ENCODE measurements around the gene PCGF2.

PCGF2 gene

DNA sequence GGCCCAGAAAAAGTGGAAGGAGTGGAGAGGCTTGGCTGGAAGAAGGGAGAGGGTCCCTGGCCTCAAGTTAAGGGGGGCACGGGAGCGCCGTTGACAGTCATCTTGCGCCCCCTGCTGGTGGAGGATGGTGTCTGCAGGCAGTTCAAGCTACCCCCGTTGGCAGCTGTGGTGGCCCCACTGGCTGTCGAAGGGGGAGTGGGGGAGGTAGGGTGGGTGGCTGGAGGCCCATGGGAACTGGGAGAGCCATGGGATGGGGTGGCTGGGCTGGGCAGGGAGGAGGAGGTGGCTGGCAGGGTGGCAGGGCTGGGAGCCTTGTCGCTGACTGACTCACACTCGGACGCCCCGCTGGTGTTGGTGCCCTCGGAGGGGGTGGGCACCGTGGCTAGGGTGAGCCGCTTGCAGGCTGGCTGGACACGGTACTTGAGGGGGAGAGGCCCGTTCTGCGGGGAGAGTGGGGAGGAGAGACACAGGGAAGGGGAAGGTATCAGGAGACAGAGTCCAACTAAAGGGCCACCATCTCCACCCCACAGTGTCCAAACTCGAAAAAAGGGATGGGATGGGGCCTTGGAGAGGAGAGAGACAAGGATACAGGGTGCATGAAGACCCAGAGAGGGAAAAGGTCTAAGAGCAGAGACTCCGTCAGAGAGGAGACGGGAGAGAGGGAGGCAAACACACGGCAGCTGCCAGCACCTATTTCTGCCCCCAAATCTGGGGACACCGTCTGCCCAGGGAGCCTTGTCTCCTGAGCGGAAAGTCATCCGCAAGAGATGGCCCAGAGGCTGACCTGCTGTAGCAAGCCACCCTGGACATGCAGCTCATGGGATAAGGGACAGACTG lies 12.8 kb downstream of the PCGF2 start:
- DNase-seq (ENCODE audit: low read depth) = no peak
- TF ChIP-seq, protein P1, sequence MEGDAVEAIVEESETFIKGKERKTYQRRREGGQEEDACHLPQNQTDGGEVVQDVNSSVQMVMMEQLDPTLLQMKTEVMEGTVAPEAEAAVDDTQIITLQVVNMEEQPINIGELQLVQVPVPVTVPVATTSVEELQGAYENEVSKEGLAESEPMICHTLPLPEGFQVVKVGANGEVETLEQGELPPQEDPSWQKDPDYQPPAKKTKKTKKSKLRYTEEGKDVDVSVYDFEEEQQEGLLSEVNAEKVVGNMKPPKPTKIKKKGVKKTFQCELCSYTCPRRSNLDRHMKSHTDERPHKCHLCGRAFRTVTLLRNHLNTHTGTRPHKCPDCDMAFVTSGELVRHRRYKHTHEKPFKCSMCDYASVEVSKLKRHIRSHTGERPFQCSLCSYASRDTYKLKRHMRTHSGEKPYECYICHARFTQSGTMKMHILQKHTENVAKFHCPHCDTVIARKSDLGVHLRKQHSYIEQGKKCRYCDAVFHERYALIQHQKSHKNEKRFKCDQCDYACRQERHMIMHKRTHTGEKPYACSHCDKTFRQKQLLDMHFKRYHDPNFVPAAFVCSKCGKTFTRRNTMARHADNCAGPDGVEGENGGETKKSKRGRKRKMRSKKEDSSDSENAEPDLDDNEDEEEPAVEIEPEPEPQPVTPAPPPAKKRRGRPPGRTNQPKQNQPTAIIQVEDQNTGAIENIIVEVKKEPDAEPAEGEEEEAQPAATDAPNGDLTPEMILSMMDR (conservative IDR thresholded peaks at IDR 0.05; ENCODE audit: low read depth, low read length) = peak; percentile 91
- H3K4me3 ChIP-seq (ENCODE audit: low read length) = no peak overlapping the region

DNA sequence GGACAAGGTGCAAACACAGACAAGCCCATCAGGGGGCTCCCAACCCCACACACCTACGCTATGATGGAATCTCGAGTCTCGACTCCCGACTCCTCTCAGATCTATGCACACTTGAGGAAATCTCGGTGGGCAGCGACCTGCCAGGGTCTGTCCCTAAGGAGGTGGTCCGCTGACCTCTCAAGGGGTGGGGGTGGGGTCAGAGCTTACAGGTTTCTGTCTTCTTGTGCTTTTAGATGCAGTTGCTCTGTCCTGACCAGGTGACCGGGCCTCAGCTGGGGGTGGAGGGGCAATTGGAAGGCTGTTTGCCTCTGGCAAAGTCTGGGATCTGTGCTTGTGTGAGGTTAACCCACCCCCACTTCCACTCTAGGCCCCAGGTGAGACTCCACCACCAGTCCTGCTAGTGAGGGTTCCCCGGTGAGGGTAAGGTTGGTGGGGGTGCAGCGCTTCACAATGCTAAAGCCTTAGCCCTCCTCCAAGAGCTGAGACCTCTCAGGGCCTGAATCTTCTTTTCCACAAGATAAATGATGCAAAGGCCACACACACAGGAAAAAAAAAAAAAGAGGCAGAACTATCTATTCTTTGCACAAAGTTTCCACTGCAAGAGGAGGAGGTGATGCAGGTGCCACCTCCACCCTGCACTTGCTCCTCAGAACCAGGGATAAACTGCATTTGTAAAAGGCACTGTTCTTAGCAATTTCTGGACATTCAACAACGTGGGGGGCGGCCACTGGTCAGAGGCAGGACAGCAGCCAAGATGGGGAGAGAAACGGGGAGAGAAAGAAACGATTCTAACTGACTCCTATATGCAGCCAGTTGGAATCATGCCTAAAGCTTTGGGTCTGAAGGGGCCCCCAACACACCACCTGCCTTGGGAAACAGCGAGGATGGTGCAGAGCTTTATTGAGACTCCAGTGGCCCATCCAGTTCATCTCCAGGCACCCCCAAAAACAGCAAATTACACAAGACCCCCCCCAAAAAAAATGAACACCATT lies 13.9 kb downstream of the PCGF2 start:
- no peak for DNase-seq (ENCODE audit: low read depth)
- H3K4me3 ChIP-seq (ENCODE audit: low read length) = no peak overlapping the region
- TF ChIP-seq, protein P1 (conservative IDR thresholded peaks at IDR 0.05; ENCODE audit: low read depth, low read length) = peak; percentile 43

DNA sequence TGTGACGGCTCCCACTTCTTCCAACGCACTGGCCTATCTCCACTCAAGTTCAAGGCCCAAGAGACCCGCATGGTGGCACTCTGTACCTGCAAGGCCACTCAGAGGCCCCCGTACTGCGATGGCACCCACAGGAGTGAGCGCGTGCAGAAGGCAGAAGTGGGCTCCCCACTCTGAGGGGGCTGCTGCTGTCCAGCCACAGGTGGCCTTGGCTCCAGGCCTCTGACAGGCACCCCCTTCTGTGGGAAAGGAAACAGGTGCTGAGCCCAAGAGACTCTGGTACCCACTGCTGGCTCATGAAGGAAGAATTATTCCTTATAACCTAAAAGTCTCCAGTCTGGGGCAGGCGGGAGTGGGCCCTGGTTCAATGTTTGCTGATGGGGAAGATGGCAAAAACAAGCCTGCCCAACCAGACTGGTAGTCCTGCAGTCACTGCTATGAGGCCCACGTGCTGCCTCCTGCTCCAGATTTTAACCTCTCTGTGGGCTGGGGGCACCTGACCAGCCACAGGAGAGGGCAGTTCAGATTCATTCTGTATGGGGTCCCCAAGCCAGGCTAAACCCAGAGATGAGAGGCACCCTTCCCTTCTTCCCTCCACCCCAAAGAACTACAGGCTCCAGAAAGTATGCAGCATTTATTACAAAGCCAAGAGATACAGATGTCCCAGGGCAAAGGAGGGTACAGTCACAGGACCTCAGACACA lies 14.7 kb downstream of the PCGF2 start:
- TF ChIP-seq, protein P1 (conservative IDR thresholded peaks at IDR 0.05; ENCODE audit: low read depth, low read length) = no peak
- DNase-seq (ENCODE audit: low read depth) = no peak
- no peak overlapping the region for H3K4me3 ChIP-seq (ENCODE audit: low read length)

DNA sequence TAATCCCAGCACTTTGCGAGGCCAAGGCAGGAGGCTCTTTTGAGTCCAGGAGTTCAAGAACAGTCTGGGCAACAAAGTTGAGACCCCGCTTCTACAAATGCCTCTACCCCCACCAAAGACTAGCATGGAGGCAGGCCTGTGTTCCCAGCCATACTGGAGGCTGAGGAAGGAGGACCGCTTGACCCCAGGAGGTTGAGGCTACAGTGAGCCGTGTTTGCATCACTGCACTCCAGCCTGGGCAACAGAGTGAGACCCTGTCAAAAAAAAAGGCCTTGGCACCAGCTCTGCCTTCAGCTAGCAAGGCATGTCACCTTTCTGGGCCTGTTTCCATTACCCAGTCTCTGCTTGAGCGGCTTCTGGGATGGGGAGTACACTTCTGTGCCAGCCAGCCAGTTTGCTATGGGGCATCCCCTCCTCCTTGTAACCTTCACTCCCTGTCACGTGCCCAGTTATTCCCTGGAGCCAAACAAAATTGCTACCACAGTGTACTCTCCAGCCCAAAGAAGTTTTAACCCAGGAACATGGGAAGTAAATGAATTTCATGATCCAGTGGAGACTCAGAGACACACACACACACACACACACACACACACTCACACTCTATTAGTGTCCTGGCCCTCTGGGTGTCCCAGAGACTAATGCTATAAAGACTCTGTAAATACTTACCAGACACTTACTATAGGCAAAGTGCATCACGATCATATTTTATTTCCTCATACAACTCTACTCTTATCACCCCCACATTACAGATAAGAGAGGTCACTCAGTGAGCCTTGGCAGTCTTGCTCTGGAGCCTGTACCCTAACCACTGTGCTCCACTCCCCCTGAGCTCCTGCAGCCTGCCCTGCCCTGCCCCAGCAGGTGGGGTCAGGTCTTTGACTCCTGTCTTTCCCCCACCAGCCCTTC lies 15.5 kb downstream of the PCGF2 start:
- TF ChIP-seq, protein P1 (conservative IDR thresholded peaks at IDR 0.05; ENCODE audit: low read depth, low read length) = no peak
- no peak overlapping the region for H3K4me3 ChIP-seq (ENCODE audit: low read length)
- no peak for DNase-seq (ENCODE audit: low read depth)

DNA sequence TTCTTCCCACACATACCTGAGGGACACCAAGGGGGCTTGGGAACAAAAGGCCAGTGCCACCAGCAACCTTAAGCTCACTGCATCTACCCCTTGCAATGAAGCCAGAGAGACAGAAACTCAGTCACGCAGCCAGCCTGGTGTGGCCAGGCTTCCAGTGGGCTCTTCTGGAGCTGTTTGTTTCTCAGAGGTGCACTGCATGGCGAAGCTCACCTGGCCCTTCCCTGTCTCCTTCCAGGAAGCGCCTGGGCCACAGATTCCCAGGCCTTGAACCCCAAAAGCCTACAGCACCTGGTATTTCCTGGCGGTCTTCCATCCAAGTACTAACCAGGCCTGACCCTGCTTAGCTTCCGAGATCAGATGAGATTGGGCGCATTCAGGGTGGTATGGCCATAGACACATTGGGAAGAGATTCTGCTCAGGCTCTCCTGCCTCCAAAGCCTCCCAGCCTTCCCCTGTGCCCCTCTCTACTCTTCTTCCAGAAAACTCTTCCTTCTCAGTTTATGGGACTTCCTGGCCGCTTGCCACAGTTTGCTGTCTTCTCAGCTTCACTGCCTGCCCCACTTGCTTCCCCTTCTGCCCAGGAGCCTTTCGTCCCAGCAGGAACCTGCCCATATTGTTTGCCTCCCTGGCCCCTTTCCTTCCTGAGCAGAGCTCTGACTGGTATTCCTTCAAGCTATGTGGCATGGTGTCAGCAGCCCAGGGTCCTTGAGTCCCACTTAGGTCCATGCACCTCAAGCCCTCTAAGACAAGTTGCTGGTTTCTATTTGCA lies 16.4 kb downstream of the PCGF2 start:
- DNase-seq (ENCODE audit: low read depth) = no peak
- H3K4me3 ChIP-seq (ENCODE audit: low read length) = no peak overlapping the region
- TF ChIP-seq, protein P1 (conservative IDR thresholded peaks at IDR 0.05; ENCODE audit: low read depth, low read length) = no peak
